DMS153 (cell line): ENCODE measurements around the gene ARSK.
A peak's percentile ranks its signal among the peaks of the same experiment; 100 is the strongest.

ENCODE experiments used
- DNase-seq: peaks from one replicate; lab custom pipeline; 2025; lab: John Stamatoyannopoulos, UW

The ARSK gene

GRCh38 chr5:95564450-95564849 is 9.5 kb downstream of the ARSK start:
- no peak for DNase-seq

- no peak for DNase-seq
Measured at GRCh38 chr5:95565280-95565920, 10.5 kb downstream of the ARSK start.

- DNase-seq, result no peak
Measured at GRCh38 chr5:95572016-95572415, 17.1 kb downstream of the ARSK start.

GRCh38 chr5:95581576-95581975 is 26.7 kb downstream of the ARSK start:
- DNase-seq, result no peak

- no peak for DNase-seq
Measured at GRCh38 chr5:95583992-95584391, 29.1 kb downstream of the ARSK start.

GRCh38 chr5:95590880-95591279 is 36.0 kb downstream of the ARSK start:
- no peak for DNase-seq

GRCh38 chr5:95591490-95591901 is 36.6 kb downstream of the ARSK start:
- DNase-seq, result no peak

GRCh38 chr5:95595289-95595931 is 40.5 kb downstream of the ARSK start:
- DNase-seq, result no peak

GRCh38 chr5:95599252-95599651 is 44.4 kb downstream of the ARSK start:
- no peak for DNase-seq

GRCh38 chr5:95600557-95600956 is 45.7 kb downstream of the ARSK start:
- DNase-seq, result no peak

- DNase-seq, result no peak
Measured at GRCh38 chr5:95605786-95606185, 50.9 kb downstream of the ARSK start.

GRCh38 chr5:95606419-95606818 is 51.5 kb downstream of the ARSK start:
- no peak for DNase-seq

GRCh38 chr5:95609711-95610110 is 54.8 kb downstream of the ARSK start:
- DNase-seq, result no peak

GRCh38 chr5:95610546-95610945 is 55.6 kb downstream of the ARSK start:
- DNase-seq, result no peak

- no peak for DNase-seq
Measured at GRCh38 chr5:95611396-95611795, 56.5 kb downstream of the ARSK start.

- no peak for DNase-seq
Measured at GRCh38 chr5:95613514-95613913, 58.6 kb downstream of the ARSK start.

GRCh38 chr5:95615164-95615467 is 60.2 kb downstream of the ARSK start:
- DNase-seq, result no peak

- DNase-seq, result no peak
Measured at GRCh38 chr5:95617057-95617456, 62.2 kb downstream of the ARSK start.

GRCh38 chr5:95619096-95619495 is 64.2 kb downstream of the ARSK start:
- DNase-seq, result no peak

GRCh38 chr5:95619514-95620029 is 64.7 kb downstream of the ARSK start:
- DNase-seq, result no peak

- DNase-seq, result peak; percentile 2
Measured at GRCh38 chr5:95620030-95620869, 65.3 kb downstream of the ARSK start, which contains the start of gene GPR150. TSS of gene GPR150 (plus strand) at chr5:95620087. CDS start at chr5:95620276, 189 bp downstream.

- no peak for DNase-seq
Measured at GRCh38 chr5:95620870-95621838, 66.3 kb downstream of the ARSK start.
